ENCODE measurements around the gene LMF1. TPM values are rescaled to one million over a fixed set of nuclear protein-coding genes. Genes with fewer than 3 reads are reported as not detected.

LMF1 gene
- total RNA-seq, 6 experiments from 2014 or later: 10.9 to 20.0 (median 13.8) TPM

DNA sequence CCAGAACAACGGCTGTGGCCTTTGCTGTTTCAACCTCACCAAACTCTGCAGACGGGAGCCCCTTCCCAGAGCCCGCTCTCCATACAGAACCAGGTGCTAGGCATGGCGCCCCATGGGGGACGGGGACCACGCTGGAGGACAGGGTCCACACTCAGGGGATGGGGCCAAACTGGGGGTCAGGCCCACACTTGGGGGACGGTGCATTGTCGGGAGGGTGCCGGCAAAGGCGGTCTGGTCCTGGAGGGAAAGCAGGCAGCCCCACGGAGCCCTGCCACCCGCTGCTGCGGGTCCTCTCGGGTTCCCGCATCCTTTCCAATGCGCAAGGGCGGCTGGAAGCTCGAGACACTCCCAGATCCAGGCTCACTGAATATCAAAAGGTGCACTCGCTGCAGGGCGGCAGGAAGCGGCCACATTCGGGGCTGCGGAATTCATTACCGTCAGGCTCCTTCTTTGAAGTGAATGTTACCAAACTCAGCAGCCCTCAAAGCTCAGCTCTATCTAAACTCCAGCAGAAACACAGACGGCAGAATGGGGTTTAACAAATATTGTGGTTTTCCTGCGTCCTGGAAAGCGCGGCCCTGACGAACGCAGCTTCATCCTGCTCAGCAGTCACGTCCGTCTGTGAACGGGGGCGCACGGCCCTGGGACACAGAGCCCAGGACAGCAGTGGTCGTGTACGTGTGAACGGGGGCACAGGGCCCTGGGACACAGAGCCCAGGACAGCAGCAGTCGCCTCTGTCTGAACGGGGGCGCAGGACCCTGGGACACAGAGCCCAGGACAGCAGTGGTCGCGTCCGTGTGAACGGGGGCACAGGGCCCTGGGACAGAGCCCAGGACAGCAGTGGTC, 41.3 kb downstream of the LMF1 start:
- WGBS (ENCODE audit: insufficient coverage, low coverage, low lambda C conversion rate, missing lambda C conversion rate): 82% methylated on average over 6 of the region's 45 CpGs
- TF ChIP-seq, protein P1, sequence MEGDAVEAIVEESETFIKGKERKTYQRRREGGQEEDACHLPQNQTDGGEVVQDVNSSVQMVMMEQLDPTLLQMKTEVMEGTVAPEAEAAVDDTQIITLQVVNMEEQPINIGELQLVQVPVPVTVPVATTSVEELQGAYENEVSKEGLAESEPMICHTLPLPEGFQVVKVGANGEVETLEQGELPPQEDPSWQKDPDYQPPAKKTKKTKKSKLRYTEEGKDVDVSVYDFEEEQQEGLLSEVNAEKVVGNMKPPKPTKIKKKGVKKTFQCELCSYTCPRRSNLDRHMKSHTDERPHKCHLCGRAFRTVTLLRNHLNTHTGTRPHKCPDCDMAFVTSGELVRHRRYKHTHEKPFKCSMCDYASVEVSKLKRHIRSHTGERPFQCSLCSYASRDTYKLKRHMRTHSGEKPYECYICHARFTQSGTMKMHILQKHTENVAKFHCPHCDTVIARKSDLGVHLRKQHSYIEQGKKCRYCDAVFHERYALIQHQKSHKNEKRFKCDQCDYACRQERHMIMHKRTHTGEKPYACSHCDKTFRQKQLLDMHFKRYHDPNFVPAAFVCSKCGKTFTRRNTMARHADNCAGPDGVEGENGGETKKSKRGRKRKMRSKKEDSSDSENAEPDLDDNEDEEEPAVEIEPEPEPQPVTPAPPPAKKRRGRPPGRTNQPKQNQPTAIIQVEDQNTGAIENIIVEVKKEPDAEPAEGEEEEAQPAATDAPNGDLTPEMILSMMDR (IDR thresholded peaks at IDR 0.05): no peak
- no peak for TF ChIP-seq POLR2A (IDR thresholded peaks at IDR 0.05)
- ATAC-seq (no peak), DNase-seq (no peak)
- no peaks in the 10 kb centered on the region for H3K9me3 ChIP-seq
- no peak overlapping the region for H3K4me3 ChIP-seq
- H3K4me1 ChIP-seq: no peaks in the 10 kb centered on the region
- H3K36me3 ChIP-seq: no peaks in the 10 kb centered on the region
- intact Hi-C loops (cut with DNase I): no loop called here
- no peak overlapping the region for H3K27ac ChIP-seq
- H3K27me3 ChIP-seq: no peaks in the 10 kb centered on the region

DNA sequence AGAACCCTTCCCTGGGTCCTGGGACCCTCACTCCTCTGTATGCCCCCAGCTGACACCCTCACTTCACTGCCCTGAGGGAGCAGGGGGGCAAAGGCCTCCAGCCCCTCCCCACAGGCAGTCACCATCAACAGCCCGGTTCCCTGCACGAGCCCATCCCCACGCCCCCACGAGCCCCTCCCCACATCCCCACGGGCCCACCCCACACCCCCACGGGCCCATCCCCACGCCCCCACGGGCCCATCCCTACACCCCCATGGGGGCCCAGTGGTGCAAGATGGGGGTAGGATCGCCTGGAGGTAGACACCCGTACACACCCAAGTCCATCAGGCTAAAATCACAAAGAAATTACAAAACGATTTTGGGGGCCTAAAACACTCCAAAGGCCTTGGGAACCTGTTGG, 42.3 kb downstream of the LMF1 start:
- Histone ChIP-seq H3K36me3 (no peaks in the 10 kb centered on the region), H3K9me3 (no peaks in the 10 kb centered on the region), H3K27me3 (no peaks in the 10 kb centered on the region), H3K27ac (no peak overlapping the region), H3K4me1 (no peaks in the 10 kb centered on the region), H3K4me3 (no peak overlapping the region)
- no peak for ATAC-seq
- 100% methylated on average over 1 of the region's 11 CpGs for WGBS (ENCODE audit: insufficient coverage, low coverage, low lambda C conversion rate, missing lambda C conversion rate)
- intact Hi-C loops (cut with DNase I): no loop called here
- TF ChIP-seq POLR2A (IDR thresholded peaks at IDR 0.05): no peak
- TF ChIP-seq, protein P1 (IDR thresholded peaks at IDR 0.05): no peak
- no peak for DNase-seq

DNA sequence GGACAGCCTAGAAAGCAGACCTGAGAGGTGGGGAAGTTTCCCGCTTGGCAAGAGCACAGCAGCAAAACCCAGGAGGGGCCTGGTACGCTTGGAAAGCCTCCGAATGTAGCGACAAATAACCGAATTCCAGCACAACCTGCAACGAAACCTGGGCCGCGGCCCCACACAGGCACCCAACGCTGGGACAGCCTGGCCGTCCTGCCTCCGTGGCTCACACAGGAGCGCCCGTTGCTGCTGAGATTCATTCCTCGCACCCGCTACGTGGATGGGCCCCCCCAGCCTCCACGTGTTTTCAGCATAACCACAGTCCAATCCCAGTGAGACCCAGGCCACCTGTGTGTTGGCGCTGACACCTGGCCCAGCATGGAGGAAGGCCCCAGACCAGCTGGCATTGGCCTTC, 42.9 kb downstream of the LMF1 start:
- DNase-seq (peak in 1 of 3 donors; percentile 33), ATAC-seq (no peak)
- intact Hi-C loops (cut with DNase I): no loop called here
- no CpG with 5 or more reads among the region's 18 CpGs for WGBS (ENCODE audit: insufficient coverage, low coverage, low lambda C conversion rate, missing lambda C conversion rate)
- no peak overlapping the region for H3K27ac ChIP-seq
- no peaks in the 10 kb centered on the region for H3K36me3 ChIP-seq
- no peak overlapping the region for H3K4me3 ChIP-seq
- TF ChIP-seq POLR2A (IDR thresholded peaks at IDR 0.05): no peak
- TF ChIP-seq, protein P1 (IDR thresholded peaks at IDR 0.05): no peak
- H3K4me1 ChIP-seq: no peaks in the 10 kb centered on the region
- no peaks in the 10 kb centered on the region for H3K9me3 ChIP-seq
- no peaks in the 10 kb centered on the region for H3K27me3 ChIP-seq

DNA sequence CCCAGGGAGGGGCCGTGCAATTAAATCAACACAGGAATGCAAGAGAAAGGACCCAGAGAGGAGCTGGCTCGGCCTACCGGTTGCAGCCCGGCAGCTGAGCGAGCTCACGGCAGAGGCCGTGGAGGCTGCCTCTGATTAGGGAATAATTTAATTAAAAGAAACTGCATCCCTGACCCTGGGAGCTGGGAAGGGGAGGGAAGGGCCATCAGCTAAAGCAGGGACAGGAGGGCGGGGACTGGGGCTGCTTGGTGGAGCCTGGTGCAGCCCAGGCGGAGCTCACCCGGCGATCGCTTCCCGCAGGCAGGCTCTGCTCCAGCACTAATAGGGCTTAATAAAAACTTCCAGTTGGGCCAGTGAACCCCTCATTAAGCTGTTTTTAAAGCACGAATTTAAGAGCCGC, 43.4 kb downstream of the LMF1 start:
- DNase-seq (peak in 1 of 3 donors; percentile 10), ATAC-seq (no peak)
- no peaks in the 10 kb centered on the region for H3K27me3 ChIP-seq
- no peaks in the 10 kb centered on the region for H3K9me3 ChIP-seq
- H3K27ac ChIP-seq: no peak overlapping the region
- no peak for TF ChIP-seq POLR2A (IDR thresholded peaks at IDR 0.05)
- TF ChIP-seq, protein P1 (IDR thresholded peaks at IDR 0.05): no peak
- no peaks in the 10 kb centered on the region for H3K36me3 ChIP-seq
- intact Hi-C loops (cut with DNase I): no loop called here
- no peak overlapping the region for H3K4me3 ChIP-seq
- no peaks in the 10 kb centered on the region for H3K4me1 ChIP-seq
- 83% methylated on average over 1 of the region's 15 CpGs for WGBS (ENCODE audit: insufficient coverage, low coverage, low lambda C conversion rate, missing lambda C conversion rate)
